Raji (cell line): Measurements from ENCODE around the gene HID1.

Experiments used
- POLR2A ChIP-seq: IDR thresholded peaks from 2 replicates; pipeline ENCODE4 v1.6.1; 2011; ENCODE audit warnings: low read depth, low read length, control low read depth; ENCODE audit not compliant: insufficient read depth

HID1 gene

GRCh38 chr17:75005291-75005690 lies 32.7 kb upstream of the HID1 start:
- TF ChIP-seq POLR2A = no peak

GRCh38 chr17:75004371-75004770 lies 31.8 kb upstream of the HID1 start:
- no peak for TF ChIP-seq POLR2A

- TF ChIP-seq POLR2A = no peak
These were observed 31.4 kb upstream of the HID1 start for GRCh38 chr17:75003957-75004355.

- no peak for TF ChIP-seq POLR2A
These were observed 30.8 kb upstream of the HID1 start for GRCh38 chr17:75003070-75003956.

- TF ChIP-seq POLR2A = no peak
These were observed 29.6 kb upstream of the HID1 start for GRCh38 chr17:75001915-75002843.

DNA sequence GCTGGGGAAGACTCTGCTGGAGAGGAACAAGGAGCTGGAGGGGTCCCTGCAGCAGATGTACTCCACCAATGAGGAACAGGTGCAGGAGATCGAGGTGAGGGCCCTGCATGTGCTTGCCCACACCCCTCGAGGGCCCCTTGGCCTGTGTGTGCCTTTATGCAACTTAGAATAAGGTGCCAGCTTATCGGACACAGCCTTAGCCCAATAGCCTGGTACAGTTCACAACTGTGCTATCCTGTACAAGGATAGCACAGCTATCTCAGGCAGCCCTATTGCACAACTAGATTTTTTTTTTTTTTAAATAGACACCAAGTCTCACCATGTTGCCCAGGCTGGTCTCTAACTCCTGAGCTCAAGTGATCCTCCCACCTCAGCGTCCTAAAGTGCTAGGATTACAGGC lies 27.0 kb upstream of the HID1 start:
- TF ChIP-seq POLR2A = no peak

- no peak for TF ChIP-seq POLR2A
These were observed 26.2 kb upstream of the HID1 start for GRCh38 chr17:74998783-74999182.

- TF ChIP-seq POLR2A = no peak
These were observed 23.3 kb upstream of the HID1 start for GRCh38 chr17:74995847-74996246.

- TF ChIP-seq POLR2A = no peak
These were observed 21.9 kb upstream of the HID1 start for GRCh38 chr17:74994440-74994839.

DNA sequence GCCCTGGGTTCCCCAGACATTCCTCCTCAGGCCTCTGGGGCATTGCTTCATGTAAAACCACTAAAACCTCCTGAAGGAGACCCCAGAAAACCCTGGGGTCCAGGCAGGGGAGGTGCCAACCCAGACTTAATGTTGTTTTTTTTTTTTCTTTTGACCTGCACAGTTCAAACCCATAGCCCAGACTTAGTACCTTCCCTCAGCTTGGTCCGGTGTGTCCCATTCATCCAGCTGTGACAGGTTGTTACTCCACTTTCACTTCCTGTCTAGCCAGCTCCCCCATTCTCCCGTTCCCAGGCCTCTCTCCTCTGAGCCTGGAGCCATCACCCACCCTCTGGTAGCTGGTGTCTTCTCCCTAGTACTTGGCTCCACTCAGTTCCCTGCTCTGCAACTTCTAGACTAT lies 19.7 kb upstream of the HID1 start:
- no peak for TF ChIP-seq POLR2A

DNA sequence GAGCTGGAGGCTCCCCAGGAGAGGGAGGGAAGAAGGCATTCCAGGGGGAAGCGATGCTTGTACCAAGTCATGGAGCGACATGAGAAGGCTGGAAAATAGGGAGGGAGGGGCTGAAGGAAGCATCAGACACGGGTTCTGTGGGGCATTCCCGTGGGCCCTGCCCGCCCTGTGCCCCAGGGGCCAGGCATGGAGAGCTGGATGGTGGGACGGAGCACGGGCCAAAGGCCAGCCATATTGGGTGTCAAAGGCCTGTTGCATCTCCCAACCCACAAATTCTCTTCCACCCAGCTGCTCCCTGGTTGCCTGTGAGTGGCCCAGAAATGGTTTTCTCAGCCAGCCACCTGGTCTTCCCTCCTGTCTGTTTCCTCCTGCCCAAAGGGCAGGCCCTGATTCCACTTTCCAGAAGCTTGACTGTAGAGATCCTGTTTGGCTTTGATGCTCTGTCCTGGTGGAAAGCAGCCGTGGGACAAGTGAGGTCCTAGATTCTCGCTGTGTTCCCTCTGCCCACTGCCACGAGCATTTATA lies 18.1 kb upstream of the HID1 start:
- no peak for TF ChIP-seq POLR2A

- TF ChIP-seq POLR2A = no peak
These were observed 15.6 kb upstream of the HID1 start for GRCh38 chr17:74987909-74988711.

DNA sequence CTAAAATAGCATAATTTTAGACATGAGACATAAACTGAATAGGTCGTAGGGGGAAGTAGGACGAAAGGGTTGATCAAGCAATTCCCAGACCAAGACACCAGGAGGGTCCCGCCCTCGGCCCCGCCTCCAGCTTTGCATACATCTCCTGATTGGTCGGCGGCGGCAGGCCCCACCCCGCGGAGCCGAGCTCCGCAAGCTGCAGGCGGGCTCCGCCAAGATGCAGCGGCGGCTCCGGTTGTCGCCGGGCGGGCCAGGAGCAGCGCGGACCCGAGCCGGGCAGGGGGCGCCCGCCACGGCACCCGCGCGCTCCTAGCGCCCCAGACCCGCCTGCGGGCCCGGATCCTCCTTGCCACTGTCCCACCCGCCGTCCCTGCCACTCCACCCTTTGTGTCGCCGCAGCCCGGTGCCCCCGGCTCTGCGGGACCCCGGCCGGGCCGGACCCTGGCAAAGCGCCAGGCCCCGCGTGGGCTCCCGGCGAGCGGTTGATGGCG lies 14.9 kb upstream of the HID1 start, which contains the start of gene CDR2L:
TSS of gene CDR2L (plus strand) at position 215 of the 491 bp plus-strand sequence. CDS start 412 bp downstream, outside the sequence.
- TF ChIP-seq POLR2A = no peak

DNA sequence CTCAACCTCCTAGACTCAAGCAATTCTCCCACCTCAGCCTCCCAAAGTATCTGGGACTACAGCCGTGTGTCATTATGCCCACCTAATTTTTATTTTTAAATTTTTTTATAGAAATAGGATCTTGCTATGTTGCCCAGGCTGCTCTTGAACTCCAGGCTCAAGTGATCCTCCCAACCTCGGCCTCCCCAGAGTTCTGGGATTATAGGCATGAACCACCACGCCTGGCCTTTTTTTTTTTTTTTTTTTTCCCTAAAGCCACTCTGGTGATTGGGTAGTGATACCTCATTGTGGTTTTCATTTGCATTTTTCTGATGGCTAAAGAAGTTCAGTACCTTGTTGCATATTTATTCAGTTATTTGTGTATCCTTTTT lies 13.6 kb upstream of the HID1 start:
- TF ChIP-seq POLR2A = no peak
